A673 (cell line): ENCODE data around the gene ACTR5. TPM values are rescaled to one million over a fixed set of nuclear protein-coding genes. Genes with fewer than 3 reads are reported as not detected.

ENCODE experiments used
- BruUV-seq: library from RNA; stranded (reverse); fragments of 400-500 nt; replicated peaks from 2 replicates; lab custom pipeline; 2021; lab: Mats Ljungman, UMichigan
- CTCF ChIA-PET: fragments of 300-600 bp; sonication (Branson Sonifier 250); formaldehyde crosslinking; loops from one replicate; lab custom pipeline; 2022; ENCODE audit warnings: antibody characterized with exemption; lab: Charles Lee
- POLR2A ChIA-PET: fragments of 300-600 bp; sonication (Branson Sonifier 250); formaldehyde crosslinking; loops from one replicate; lab custom pipeline; 2022; ENCODE audit warnings: antibody characterized with exemption; ENCODE audit not compliant: low non-redundant PET; lab: Charles Lee
- DNase-seq: peaks from one replicate; pipeline ENCODE4 v3.0.0-alpha.2; 2015; ENCODE audit warnings: low spot score
- H3K27ac ChIP-seq: fragments of 200-600 bp; sonication (generic); 2 replicates; pipeline ENCODE4 v1.5.1; 2016; ENCODE audit warnings: mixed run types, low read depth, mild to moderate bottlenecking, mixed read lengths, antibody characterized with exemption, low read length; ENCODE audit not compliant: poor library complexity, severe bottlenecking
- H3K27me3 ChIP-seq: fragments of 200-600 bp; sonication (generic); replicated peaks from 2 replicates; pipeline ENCODE4 v1.6.1; 2017; ENCODE audit warnings: mixed run types, low read depth, mild to moderate bottlenecking, mixed read lengths, antibody characterized with exemption, low read length; ENCODE audit not compliant: insufficient read depth, poor library complexity
- H3K36me3 ChIP-seq: fragments of 200-600 bp; sonication (generic); 2 replicates; pipeline ENCODE4 v1.6.1; 2016; ENCODE audit warnings: mixed run types, mild to moderate bottlenecking, mixed read lengths, antibody characterized with exemption, low read length; ENCODE audit not compliant: insufficient read depth, poor library complexity, severe bottlenecking
- H3K4me1 ChIP-seq: fragments of 200-600 bp; sonication (generic); 2 replicates; pipeline ENCODE4 v1.6.1; 2017; ENCODE audit warnings: mixed run types, mild to moderate bottlenecking, mixed read lengths, antibody characterized with exemption, low read length; ENCODE audit not compliant: insufficient read depth, poor library complexity, severe bottlenecking
- H3K4me3 ChIP-seq: fragments of 200-600 bp; sonication (generic); 2 replicates; pipeline ENCODE4 v1.5.1; 2016; ENCODE audit warnings: low read depth, mixed run types, mild to moderate bottlenecking, mixed read lengths, low read length; ENCODE audit not compliant: poor library complexity, severe bottlenecking
- H3K9me3 ChIP-seq: fragments of 200-600 bp; sonication (generic); 2 replicates; pipeline ENCODE4 v1.6.1; 2016; ENCODE audit warnings: mixed run types, low read depth, mild to moderate bottlenecking, mixed read lengths, antibody characterized with exemption, low read length; ENCODE audit not compliant: poor library complexity, severe bottlenecking
- CTCF ChIP-seq: fragments of 300-800, 200-600 bp; sonication (generic); conservative IDR thresholded peaks from 2 replicates; pipeline ENCODE4 v1.5.1; 2017; ENCODE audit warnings: low read depth, mild to moderate bottlenecking, antibody characterized with exemption, low read length, moderate library complexity, mixed read lengths
- EZH2 ChIP-seq: fragments of 200-600 bp; sonication (generic); IDR thresholded peaks from 2 replicates; pipeline ENCODE4 v1.6.1; 2017; ENCODE audit warnings: borderline replicate concordance, low read depth, mild to moderate bottlenecking, mixed read lengths, antibody characterized with exemption, low read length; ENCODE audit not compliant: poor library complexity, severe bottlenecking
- intact Hi-C: fragments of 100-400 bp; cut with micrococcal nuclease; formaldehyde crosslinking; loops from one replicate; pipeline ENCODE4 v1.10.0; 2022; ENCODE audit not compliant: unreplicated experiment
- total RNA-seq: library from RNA; stranded (reverse); gene quantifications from 2 replicates; pipeline ENCODE4 v1.2.3, GENCODE V29; 2021

ACTR5 gene
- total RNA-seq, 1 experiment from 2014 or later, result 11.5 TPM

- H3K36me3 ChIP-seq, result no peaks in the 10 kb centered on the region
- peak; percentile 74 for DNase-seq
- ChIA-PET CTCF (interaction anchor here (1.2 kb wide), 1 partner anchor 167 kb away, joined by 3 read pairs; no protein-coding TSS in a partner anchor), POLR2A (no interaction called here)
- intact Hi-C loops, result no loop called here
- no TSS peak for BruUV-seq
- peak; percentile 71 for TF ChIP-seq CTCF
- no peak for TF ChIP-seq EZH2
- H3K9me3 ChIP-seq, result no peaks in the 10 kb centered on the region
- H3K27me3 ChIP-seq, result peaks cover 96% of the 10 kb centered on the region
- H3K4me1 ChIP-seq, result peaks cover 9% of the 10 kb centered on the region
- no peak overlapping the region for H3K4me3 ChIP-seq
- H3K27ac ChIP-seq, result no peak overlapping the region
Observed at GRCh38 chr20:38726804-38727606, 21.3 kb upstream of the ACTR5 start.

GRCh38 chr20:38727607-38728190, 20.6 kb upstream of the ACTR5 start:
- intact Hi-C loops, result no loop called here
- no peak overlapping the region for H3K27ac ChIP-seq
- H3K36me3 ChIP-seq, result no peaks in the 10 kb centered on the region
- TF ChIP-seq CTCF (no peak), EZH2 (no peak)
- H3K4me1 ChIP-seq, result peaks cover 9% of the 10 kb centered on the region
- no peak for DNase-seq
- H3K27me3 ChIP-seq, result peaks cover 96% of the 10 kb centered on the region
- no peaks in the 10 kb centered on the region for H3K9me3 ChIP-seq
- H3K4me3 ChIP-seq, result no peak overlapping the region
- BruUV-seq, result no TSS peak
- CTCF ChIA-PET, result interaction anchor here (1.1 kb wide), 1 partner anchor 79 kb away, joined by 3 read pairs; no protein-coding TSS in a partner anchor
- POLR2A ChIA-PET, result no interaction called here

GRCh38 chr20:38728191-38728781, 20.0 kb upstream of the ACTR5 start:
- POLR2A ChIA-PET, result interaction anchor here (0.6 kb wide), 1 partner anchor 17 kb away, joined by 3 read pairs; no protein-coding TSS in a partner anchor

More at GRCh38 chr20:38728191-38728781, 20.0 kb upstream of the ACTR5 start:
- BruUV-seq, result no TSS peak
- DNase-seq, result no peak
- intact Hi-C loops, result no loop called here
- CTCF ChIA-PET, result interaction anchor here (1.1 kb wide), 1 partner anchor 79 kb away, joined by 3 read pairs; no protein-coding TSS in a partner anchor
- H3K27ac ChIP-seq, result no peak overlapping the region
- H3K27me3 ChIP-seq, result peaks cover 96% of the 10 kb centered on the region
- H3K36me3 ChIP-seq, result no peaks in the 10 kb centered on the region
- no peak overlapping the region for H3K4me3 ChIP-seq
- no peaks in the 10 kb centered on the region for H3K9me3 ChIP-seq
- TF ChIP-seq EZH2, result no peak
- no peak for TF ChIP-seq CTCF
- H3K4me1 ChIP-seq, result peaks cover 9% of the 10 kb centered on the region
